DOHH2 (cell line): ENCODE measurements around the gene ADGRB2.
A peak's percentile ranks its signal among the peaks of the same experiment; 100 is the strongest.

Experiments
- H3F3A ChIP-seq: fragments of 200-600 bp; sonication (generic), shearing (Covaris generic); 2 replicates; pipeline ENCODE4 v1.6.0; 2016; ENCODE audit warnings: antibody characterized with exemption, mild to moderate bottlenecking; ENCODE audit not compliant: control insufficient read depth, insufficient read depth
- H3K27ac ChIP-seq: fragments of 200-600 bp; sonication (generic); 2 replicates; pipeline ENCODE4 v1.5.1; 2014; ENCODE audit warnings: low read depth, mild to moderate bottlenecking, low read length, moderate library complexity
- H3K27me3 ChIP-seq: fragments of 200-600 bp; sonication (generic); 2 replicates; pipeline ENCODE4 v1.6.1; 2014; ENCODE audit warnings: mild to moderate bottlenecking, low read length, mixed read lengths; ENCODE audit not compliant: control insufficient read depth
- H3K36me3 ChIP-seq: fragments of 200-600 bp; sonication (generic); 2 replicates; pipeline ENCODE4 v1.6.1; 2014; ENCODE audit warnings: mild to moderate bottlenecking, low read length, moderate library complexity, mixed read lengths; ENCODE audit not compliant: control insufficient read depth
- H3K4me1 ChIP-seq: fragments of 200-600 bp; sonication (generic); 2 replicates; pipeline ENCODE4 v1.6.1; 2014; ENCODE audit warnings: mild to moderate bottlenecking, low read length, mixed read lengths; ENCODE audit not compliant: control insufficient read depth
- H3K4me2 ChIP-seq: fragments of 200-600 bp; sonication (generic); 2 replicates; pipeline ENCODE4 v1.6.0; 2014; ENCODE audit warnings: mild to moderate bottlenecking, low read length, moderate library complexity
- H3K4me3 ChIP-seq: fragments of 200-600 bp; sonication (generic); 2 replicates; pipeline ENCODE4 v1.5.1; 2014; ENCODE audit warnings: mild to moderate bottlenecking, low read length, mixed read lengths
- H3K79me2 ChIP-seq: fragments of 200-600 bp; sonication (generic); 2 replicates; pipeline ENCODE4 v1.6.1; 2014; ENCODE audit warnings: mild to moderate bottlenecking, low read length, mixed read lengths; ENCODE audit not compliant: control insufficient read depth
- H3K9me2 ChIP-seq: fragments of 200-600 bp; sonication (generic); replicated peaks from 2 replicates; pipeline ENCODE4 v1.6.1; 2014; ENCODE audit warnings: mild to moderate bottlenecking, low read length, mixed read lengths; ENCODE audit not compliant: control insufficient read depth
- H3K9me3 ChIP-seq: fragments of 200-600 bp; sonication (generic); 2 replicates; pipeline ENCODE4 v1.6.1; 2014; ENCODE audit warnings: antibody characterized with exemption, low read length, mixed read lengths; ENCODE audit not compliant: control insufficient read depth, insufficient read depth
- H4K20me1 ChIP-seq: fragments of 200-600 bp; sonication (generic); 2 replicates; pipeline ENCODE4 v1.6.0; 2014; ENCODE audit warnings: low read depth, mild to moderate bottlenecking, antibody characterized with exemption, low read length, moderate library complexity; ENCODE audit not compliant: control insufficient read depth, insufficient read depth
- EZH2phosphoT487 ChIP-seq: fragments of 200-600 bp; sonication (generic); IDR thresholded peaks from 2 replicates; pipeline ENCODE4 v1.6.1; 2017; ENCODE audit warnings: borderline replicate concordance, mild to moderate bottlenecking, antibody characterized with exemption, low read length, moderate library complexity, mixed read lengths
- TF ChIP-seq, protein P1 (sequence below): fragments of 200-600 bp; sonication (generic); IDR thresholded peaks from one replicate; pipeline ENCODE4 v1.5.1; 2014; ENCODE audit warnings: antibody characterized with exemption, mild to moderate bottlenecking, low read depth, low read length; ENCODE audit not compliant: poor library complexity, severe bottlenecking

ADGRB2 gene

DNA sequence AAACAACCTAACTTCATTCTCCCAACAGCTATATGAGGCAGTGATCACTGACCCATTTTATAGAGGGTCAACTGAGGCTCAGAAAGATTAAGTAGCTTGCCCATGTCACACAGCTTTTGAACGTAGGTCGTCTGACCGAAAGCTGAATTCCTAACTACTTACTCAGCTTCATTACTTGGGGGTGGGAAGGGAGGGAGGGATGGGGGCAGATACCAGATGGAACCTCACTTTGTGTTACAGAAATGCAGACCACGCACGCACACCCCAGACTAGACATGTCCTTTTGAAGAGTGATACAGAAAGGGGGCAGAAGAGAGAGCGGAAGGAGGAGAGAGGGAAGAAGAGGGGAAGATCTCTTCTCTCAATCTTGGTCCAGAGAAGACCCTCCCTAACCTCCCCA lies 2.3 kb downstream of the ADGRB2 start:
- H3K4me2 ChIP-seq = no peak overlapping the region
- H3K4me3 ChIP-seq = no peak overlapping the region
- peaks cover 66% of the 10 kb centered on the region for H3K27me3 ChIP-seq

DNA sequence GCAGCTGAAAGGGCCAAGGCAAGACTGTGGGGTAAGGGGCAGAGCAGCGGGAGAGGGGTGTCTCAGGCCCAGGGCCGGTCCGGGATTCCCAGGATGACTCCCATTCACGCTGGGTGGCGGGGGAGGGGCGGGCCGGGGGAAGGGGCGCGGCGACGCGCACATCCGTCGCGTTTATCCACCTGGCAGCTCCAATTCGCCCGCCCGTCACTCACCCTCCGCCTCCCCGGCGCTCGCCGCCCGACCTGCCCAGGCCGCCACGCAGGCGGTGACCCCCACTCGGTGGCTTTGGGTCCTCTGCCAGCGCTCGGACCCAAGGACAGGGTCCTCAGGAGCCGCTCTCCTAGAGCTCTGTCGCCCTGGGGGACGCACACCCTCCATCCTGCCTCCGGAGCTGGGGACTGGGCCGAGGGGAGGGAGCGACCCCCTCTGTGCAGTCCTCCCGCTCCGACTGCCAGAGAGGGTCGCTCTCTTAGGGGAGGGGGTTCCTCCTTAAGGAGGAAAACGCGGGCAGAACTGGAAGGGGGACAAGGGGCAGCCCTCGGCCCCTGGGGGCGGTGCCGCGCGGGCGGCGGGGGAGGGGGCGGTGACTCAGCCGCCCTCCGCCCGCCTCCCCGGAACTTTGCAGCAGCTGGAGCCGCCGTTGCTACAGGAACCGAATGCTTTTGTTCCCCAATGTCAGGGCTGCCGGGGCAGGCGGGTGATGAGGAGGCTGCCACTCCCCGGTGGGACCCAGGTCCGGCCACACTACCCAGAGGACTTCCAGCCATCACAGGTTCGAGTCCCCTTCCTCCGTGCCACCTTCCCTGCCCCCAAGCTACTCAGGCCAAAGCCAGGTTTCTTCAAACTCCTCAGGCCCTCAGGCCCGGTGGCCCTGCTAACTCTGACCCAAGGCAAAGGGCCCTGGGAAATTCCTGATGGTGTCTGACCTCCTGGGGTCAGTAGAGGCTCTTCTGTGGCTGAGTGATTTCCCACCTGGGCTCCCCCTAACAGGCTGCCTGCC lies 3.4 kb downstream of the ADGRB2 start:
- no peaks in the 10 kb centered on the region for H3K36me3 ChIP-seq
- H3F3A ChIP-seq = peaks cover 4% of the 10 kb centered on the region; the same call in 1 of the 2 replicates
- H3K4me2 ChIP-seq = peak overlapping the region; percentile 62
- peaks cover 4% of the 10 kb centered on the region; the same call in 1 of the 2 replicates for H4K20me1 ChIP-seq
- peak overlapping the region; percentile 58 for H3K4me3 ChIP-seq
- no peak; the same call in 1 of the 2 replicates for TF ChIP-seq EZH2phosphoT487
- TF ChIP-seq, protein P1, sequence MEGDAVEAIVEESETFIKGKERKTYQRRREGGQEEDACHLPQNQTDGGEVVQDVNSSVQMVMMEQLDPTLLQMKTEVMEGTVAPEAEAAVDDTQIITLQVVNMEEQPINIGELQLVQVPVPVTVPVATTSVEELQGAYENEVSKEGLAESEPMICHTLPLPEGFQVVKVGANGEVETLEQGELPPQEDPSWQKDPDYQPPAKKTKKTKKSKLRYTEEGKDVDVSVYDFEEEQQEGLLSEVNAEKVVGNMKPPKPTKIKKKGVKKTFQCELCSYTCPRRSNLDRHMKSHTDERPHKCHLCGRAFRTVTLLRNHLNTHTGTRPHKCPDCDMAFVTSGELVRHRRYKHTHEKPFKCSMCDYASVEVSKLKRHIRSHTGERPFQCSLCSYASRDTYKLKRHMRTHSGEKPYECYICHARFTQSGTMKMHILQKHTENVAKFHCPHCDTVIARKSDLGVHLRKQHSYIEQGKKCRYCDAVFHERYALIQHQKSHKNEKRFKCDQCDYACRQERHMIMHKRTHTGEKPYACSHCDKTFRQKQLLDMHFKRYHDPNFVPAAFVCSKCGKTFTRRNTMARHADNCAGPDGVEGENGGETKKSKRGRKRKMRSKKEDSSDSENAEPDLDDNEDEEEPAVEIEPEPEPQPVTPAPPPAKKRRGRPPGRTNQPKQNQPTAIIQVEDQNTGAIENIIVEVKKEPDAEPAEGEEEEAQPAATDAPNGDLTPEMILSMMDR = no peak
- H3K79me2 ChIP-seq = no peaks in the 10 kb centered on the region
- no peaks in the 10 kb centered on the region for H3K9me2 ChIP-seq
- no peaks in the 10 kb centered on the region for H3K9me3 ChIP-seq
- peaks cover 66% of the 10 kb centered on the region for H3K27me3 ChIP-seq
- peaks cover 41% of the 10 kb centered on the region for H3K4me1 ChIP-seq
- H3K27ac ChIP-seq = no peak overlapping the region

More for the DNA sequence above, 2.3 kb downstream of the ADGRB2 start:
- H3K27ac ChIP-seq = no peak overlapping the region
- H3K79me2 ChIP-seq = no peaks in the 10 kb centered on the region
- H3K36me3 ChIP-seq = no peaks in the 10 kb centered on the region
- peaks cover 5% of the 10 kb centered on the region; the same call in 1 of the 2 replicates for H3F3A ChIP-seq
- no peaks in the 10 kb centered on the region for H3K9me2 ChIP-seq
- TF ChIP-seq, protein P1 = no peak
- no peak for TF ChIP-seq EZH2phosphoT487
- peaks cover 41% of the 10 kb centered on the region for H3K4me1 ChIP-seq
- no peaks in the 10 kb centered on the region for H3K9me3 ChIP-seq
- peaks cover 4% of the 10 kb centered on the region; the same call in 1 of the 2 replicates for H4K20me1 ChIP-seq

- Histone ChIP-seq H3K36me3 (no peaks in the 10 kb centered on the region), H3F3A (no peaks in the 10 kb centered on the region), H4K20me1 (peaks cover 4% of the 10 kb centered on the region; the same call in 1 of the 2 replicates), H3K27ac (no peak overlapping the region), H3K9me3 (no peaks in the 10 kb centered on the region), H3K27me3 (peaks cover 62% of the 10 kb centered on the region), H3K9me2 (no peaks in the 10 kb centered on the region), H3K4me1 (peaks cover 35% of the 10 kb centered on the region), H3K4me2 (no peak overlapping the region), H3K79me2 (no peaks in the 10 kb centered on the region), H3K4me3 (no peak overlapping the region)
- TF ChIP-seq, protein P1 = no peak
- TF ChIP-seq EZH2phosphoT487 = no peak
Measured at GRCh38 chr1:31759298-31760023, 4.7 kb downstream of the ADGRB2 start.
